Measurements from ENCODE around the gene TNFAIP1. TPM values are rescaled to one million over a fixed set of nuclear protein-coding genes. Genes with fewer than 3 reads are reported as not detected.

The TNFAIP1 gene
- total RNA-seq, 1 donor from 2014 or later, result 69.3 TPM

- no peak overlapping the region for H3K4me3 ChIP-seq (ENCODE audit: low read depth, low read length)
- DNase-seq (ENCODE audit: low read depth), result no peak
- no peak for TF ChIP-seq CTCF (conservative IDR thresholded peaks at IDR 0.05; ENCODE audit: low read depth, low read length)
Observed at GRCh38 chr17:28340374-28340773, 4.8 kb downstream of the TNFAIP1 start.

GRCh38 chr17:28341516-28341915 lies 6.0 kb downstream of the TNFAIP1 start:
- TF ChIP-seq CTCF (conservative IDR thresholded peaks at IDR 0.05; ENCODE audit: low read depth, low read length), result no peak
- DNase-seq (ENCODE audit: low read depth), result no peak
- no peak overlapping the region for H3K4me3 ChIP-seq (ENCODE audit: low read depth, low read length)

DNA sequence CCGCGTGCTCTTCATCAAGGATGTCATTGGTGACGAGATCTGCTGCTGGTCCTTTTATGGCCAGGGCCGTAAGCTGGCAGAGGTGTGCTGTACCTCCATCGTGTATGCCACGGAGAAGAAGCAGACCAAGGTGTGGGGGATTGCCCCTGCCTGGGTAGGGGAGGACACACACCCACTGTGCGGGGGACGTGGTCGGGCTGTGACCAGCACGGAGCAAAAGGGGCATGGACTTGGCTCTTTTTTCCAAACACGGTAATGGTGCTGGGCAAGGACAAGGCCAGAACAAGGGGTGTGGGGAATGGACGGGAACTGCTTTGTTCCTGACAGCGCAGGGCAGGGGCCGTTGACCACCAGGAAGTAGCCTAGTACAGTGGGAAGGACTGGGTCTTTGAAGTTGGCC lies 6.8 kb downstream of the TNFAIP1 start:
- TF ChIP-seq CTCF (conservative IDR thresholded peaks at IDR 0.05; ENCODE audit: low read depth, low read length), result no peak
- DNase-seq (ENCODE audit: low read depth), result no peak
- H3K4me3 ChIP-seq (ENCODE audit: low read depth, low read length), result no peak overlapping the region

DNA sequence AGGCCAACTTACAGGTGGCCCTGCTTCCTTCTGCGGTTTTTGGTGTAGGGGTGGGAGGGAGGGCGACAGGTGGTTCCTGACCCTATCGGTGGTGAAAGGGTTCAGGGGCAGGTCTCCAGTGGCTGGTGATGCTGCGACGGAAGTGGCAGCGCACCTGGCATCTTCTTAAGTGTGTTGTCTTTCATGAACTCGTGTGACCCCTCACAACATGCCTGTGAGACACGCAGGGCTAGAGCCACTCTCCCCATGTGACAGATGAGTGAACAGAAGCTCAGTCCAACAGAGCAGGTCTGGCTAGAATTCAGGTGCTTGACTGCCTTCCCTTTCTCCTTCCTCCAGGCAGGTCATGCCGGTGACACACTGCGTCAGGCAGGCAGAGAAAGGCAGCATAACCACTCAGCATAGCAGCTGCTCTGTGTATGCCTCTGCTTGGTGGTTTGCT lies 8.0 kb downstream of the TNFAIP1 start:
- no peak for TF ChIP-seq CTCF (conservative IDR thresholded peaks at IDR 0.05; ENCODE audit: low read depth, low read length)
- no peak for DNase-seq (ENCODE audit: low read depth)
- H3K4me3 ChIP-seq (ENCODE audit: low read depth, low read length), result no peak overlapping the region

- no peak for DNase-seq (ENCODE audit: low read depth)
- H3K4me3 ChIP-seq (ENCODE audit: low read depth, low read length), result no peak overlapping the region
- no peak for TF ChIP-seq CTCF (conservative IDR thresholded peaks at IDR 0.05; ENCODE audit: low read depth, low read length)
Observed at GRCh38 chr17:28344011-28344410, 8.4 kb downstream of the TNFAIP1 start.

DNA sequence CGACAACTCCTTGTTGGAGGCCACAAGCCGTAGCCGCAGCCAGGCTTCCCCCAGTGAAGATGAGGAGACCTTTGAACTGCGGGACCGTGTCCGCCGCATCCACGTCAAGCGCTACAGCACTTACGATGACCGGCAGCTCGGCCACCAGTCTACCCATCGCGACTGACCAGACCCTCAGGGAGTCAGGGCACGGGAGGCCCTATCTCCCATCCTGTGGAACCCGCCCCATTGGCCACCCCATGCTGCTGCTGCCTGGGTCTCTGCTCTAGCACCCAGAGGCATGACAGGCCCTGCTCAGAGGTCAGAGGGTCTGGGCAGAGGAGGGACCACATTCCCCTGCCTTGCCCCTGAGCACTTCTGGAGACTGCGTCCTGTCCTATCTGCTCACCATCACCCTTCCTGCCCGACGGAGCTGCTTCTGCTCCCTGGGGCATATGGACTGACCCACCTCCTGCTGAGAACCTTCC lies 8.9 kb downstream of the TNFAIP1 start:
- no peak for DNase-seq (ENCODE audit: low read depth)
- no peak for TF ChIP-seq CTCF (conservative IDR thresholded peaks at IDR 0.05; ENCODE audit: low read depth, low read length)
- H3K4me3 ChIP-seq (ENCODE audit: low read depth, low read length), result no peak overlapping the region

DNA sequence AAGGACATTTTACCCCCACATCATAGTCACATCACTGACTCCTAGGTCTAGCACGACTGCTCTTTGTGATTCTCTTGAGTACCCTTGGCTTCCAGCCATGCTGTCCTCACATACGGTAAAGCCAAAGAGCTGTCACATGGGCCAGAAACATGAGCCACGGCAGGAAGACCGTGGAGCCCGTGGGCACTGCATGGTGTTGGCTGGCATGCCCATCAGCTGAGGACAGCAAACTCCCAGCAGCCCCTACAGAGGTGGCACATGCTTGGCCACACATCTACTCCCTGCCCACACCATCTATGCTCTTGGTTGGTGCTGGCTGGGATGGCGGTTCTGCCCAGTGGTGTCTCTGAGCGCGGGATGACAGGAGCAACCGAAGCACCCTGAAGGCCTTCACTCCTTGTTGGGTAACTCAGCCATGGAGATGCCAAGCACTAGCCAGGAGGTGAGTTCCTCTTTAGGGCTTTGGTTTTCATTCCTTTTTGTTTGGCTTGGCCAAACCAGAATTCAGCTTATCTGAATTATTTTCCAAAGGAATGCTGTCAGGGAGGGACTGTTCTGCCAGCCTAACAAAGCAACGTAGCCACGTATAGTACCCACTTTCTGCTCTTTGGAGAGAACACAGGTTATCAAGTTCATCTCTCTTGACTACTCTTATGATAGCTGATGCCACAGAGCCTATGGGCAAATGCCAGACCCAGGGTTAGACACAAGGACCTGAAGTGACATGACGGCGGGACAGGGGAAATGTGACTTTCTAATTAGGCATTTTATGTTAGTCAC lies 10.0 kb downstream of the TNFAIP1 start:
- no peak overlapping the region for H3K4me3 ChIP-seq (ENCODE audit: low read depth, low read length)
- no peak for TF ChIP-seq CTCF (conservative IDR thresholded peaks at IDR 0.05; ENCODE audit: low read depth, low read length)
- no peak for DNase-seq (ENCODE audit: low read depth)

Data from epithelial cell of proximal tubule (primary cell).